ENCODE data around the gene L3MBTL1. TPM values are rescaled to one million over a fixed set of nuclear protein-coding genes. Genes with fewer than 3 reads are reported as not detected.

The L3MBTL1 gene
- total RNA-seq, 1 donor from 2014 or later: 6.0 TPM

GRCh38 chr20:43559147-43559987, 51.9 kb downstream of the L3MBTL1 start:
- DNase-seq (ENCODE audit: low read depth): no peak
- Histone ChIP-seq H3K4me3 (ENCODE audit: low read depth, low read length) (peak overlapping the region; percentile 8), H3K27me3 (ENCODE audit: control insufficient read depth, insufficient read depth, low read length) (no peaks in the 10 kb centered on the region), H3K36me3 (ENCODE audit: control insufficient read depth, insufficient read depth, low read length) (no peaks in the 10 kb centered on the region)
- no peak for TF ChIP-seq CTCF (IDR thresholded peaks at IDR 0.05; ENCODE audit: insufficient read depth, low read length, poor library complexity, severe bottlenecking)

- Histone ChIP-seq H3K27me3 (ENCODE audit: control insufficient read depth, insufficient read depth, low read length) (no peaks in the 10 kb centered on the region), H3K36me3 (ENCODE audit: control insufficient read depth, insufficient read depth, low read length) (no peaks in the 10 kb centered on the region), H3K4me3 (ENCODE audit: low read depth, low read length) (no peak overlapping the region)
- TF ChIP-seq CTCF (IDR thresholded peaks at IDR 0.05; ENCODE audit: insufficient read depth, low read length, poor library complexity, severe bottlenecking): no peak
- DNase-seq (ENCODE audit: low read depth): no peak
Measured at GRCh38 chr20:43560974-43561373, 53.5 kb downstream of the L3MBTL1 start.

- no peaks in the 10 kb centered on the region for H3K36me3 ChIP-seq (ENCODE audit: control insufficient read depth, insufficient read depth, low read length)
- DNase-seq (ENCODE audit: low read depth): no peak
- no peak for TF ChIP-seq CTCF (IDR thresholded peaks at IDR 0.05; ENCODE audit: insufficient read depth, low read length, poor library complexity, severe bottlenecking)
- no peaks in the 10 kb centered on the region for H3K27me3 ChIP-seq (ENCODE audit: control insufficient read depth, insufficient read depth, low read length)
- H3K4me3 ChIP-seq (ENCODE audit: low read depth, low read length): no peak overlapping the region
Measured at GRCh38 chr20:43563429-43563828, 55.9 kb downstream of the L3MBTL1 start.

- no peak for TF ChIP-seq CTCF (IDR thresholded peaks at IDR 0.05; ENCODE audit: insufficient read depth, low read length, poor library complexity, severe bottlenecking)
- no peak overlapping the region for H3K4me3 ChIP-seq (ENCODE audit: low read depth, low read length)
- H3K27me3 ChIP-seq (ENCODE audit: control insufficient read depth, insufficient read depth, low read length): no peaks in the 10 kb centered on the region
- no peaks in the 10 kb centered on the region for H3K36me3 ChIP-seq (ENCODE audit: control insufficient read depth, insufficient read depth, low read length)
- DNase-seq (ENCODE audit: low read depth): no peak
Measured at GRCh38 chr20:43563991-43564390, 56.5 kb downstream of the L3MBTL1 start.

GRCh38 chr20:43564455-43564854, 57.0 kb downstream of the L3MBTL1 start:
- Histone ChIP-seq H3K36me3 (ENCODE audit: control insufficient read depth, insufficient read depth, low read length) (no peaks in the 10 kb centered on the region), H3K4me3 (ENCODE audit: low read depth, low read length) (no peak overlapping the region), H3K27me3 (ENCODE audit: control insufficient read depth, insufficient read depth, low read length) (no peaks in the 10 kb centered on the region)
- no peak for TF ChIP-seq CTCF (IDR thresholded peaks at IDR 0.05; ENCODE audit: insufficient read depth, low read length, poor library complexity, severe bottlenecking)
- DNase-seq (ENCODE audit: low read depth): no peak
